Stimulated activated CD8-positive, alpha-beta memory T cell treated with anti-CD3 and anti-CD28 coated beads, Interleukin-7, amount 100 ng/mL, for 48 hours (primary cell): ENCODE results near the gene FAM53B.

ENCODE experiments used
- DNase-seq, 2 donors: peaks; one replicate each; pipeline ENCODE4 v3.0.0-alpha.2; 2020; ENCODE audit warnings: low read depth in 1 of 2; ENCODE audit errors: extremely low read depth in 1 of 2

Gene FAM53B

DNA sequence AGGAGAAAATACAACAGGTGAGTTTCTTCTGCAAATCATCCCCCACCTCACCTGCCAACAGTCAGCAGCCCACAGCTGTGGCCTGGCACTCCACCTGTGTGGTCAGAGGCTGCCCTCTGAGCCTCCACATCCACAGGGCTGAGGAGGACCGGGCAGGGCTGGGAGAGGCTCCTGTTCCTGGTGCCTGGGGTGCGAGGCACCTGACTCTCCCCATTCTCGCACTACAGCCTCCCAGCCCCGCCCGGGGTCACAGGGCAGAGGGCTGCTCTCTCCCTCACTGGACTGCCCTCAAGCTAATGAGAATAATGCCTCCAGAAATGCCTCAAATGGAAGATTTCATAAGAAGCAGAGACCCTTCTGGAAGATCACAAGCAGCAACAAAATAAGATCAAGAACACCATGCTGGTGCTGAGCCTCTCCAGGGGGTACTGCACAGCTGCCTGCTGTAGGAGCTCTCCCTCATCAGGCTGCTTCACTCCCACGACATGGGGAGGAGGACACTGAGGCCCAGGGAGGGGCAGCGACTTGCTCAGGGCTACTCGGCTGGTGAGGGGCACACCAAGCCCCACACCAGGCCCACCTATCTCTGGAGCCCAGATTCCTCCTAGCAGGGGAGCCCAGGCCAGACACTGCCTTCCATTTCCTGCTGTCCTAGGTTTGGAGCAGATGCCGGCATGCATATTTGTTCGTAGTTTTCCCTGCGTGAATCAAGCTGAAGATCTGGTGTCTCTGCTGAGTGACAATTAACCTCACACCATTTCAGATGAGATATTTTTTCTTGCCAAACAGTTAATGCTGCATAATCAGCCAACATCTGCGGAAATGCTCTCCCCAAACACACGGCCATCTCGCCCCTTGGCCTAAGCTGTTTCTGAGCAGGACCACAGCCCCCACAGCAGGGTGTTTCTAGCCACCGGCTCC lies 76.5 kb downstream of the FAM53B start:
- DNase-seq, result no peak

DNA sequence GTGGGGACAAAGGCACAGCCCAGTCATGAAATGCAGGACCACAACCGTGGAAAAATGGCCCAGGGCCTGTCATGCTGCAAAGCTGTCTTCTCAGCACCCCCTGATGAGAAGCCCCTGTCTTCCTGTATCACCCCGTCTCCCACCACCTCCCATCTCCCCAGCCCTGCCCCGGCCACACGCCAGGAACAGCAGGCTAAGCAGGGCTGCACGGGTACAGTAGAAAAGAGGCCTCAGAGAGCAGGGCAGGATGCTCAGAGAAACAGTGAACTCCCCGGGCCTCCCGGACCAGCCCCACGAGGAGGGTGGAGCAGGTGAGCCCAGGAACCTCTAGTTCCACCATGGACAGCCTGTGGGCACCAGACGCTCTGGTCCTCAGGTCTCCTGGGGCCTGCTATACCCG lies 77.7 kb downstream of the FAM53B start:
- no peak for DNase-seq

DNA sequence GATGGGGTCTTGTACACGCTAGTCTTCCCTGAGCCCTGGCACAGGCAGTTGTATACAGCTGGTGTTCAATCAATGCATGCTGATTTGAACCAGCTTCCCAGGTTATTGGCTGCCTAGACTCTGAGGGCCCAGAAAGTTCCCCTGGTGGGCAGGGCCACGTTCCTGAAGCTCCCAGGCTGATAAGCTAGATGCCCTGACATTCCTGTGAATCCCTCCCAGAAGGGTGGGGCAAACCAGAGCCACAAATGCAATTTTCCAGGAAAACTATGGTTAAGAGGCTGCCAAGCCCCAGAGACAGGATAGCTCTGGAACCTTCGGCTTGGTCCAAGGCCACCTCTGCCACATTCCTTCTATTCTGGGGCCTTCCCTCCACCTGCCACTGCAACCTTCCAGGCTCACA lies 78.2 kb downstream of the FAM53B start:
- no peak for DNase-seq

DNA sequence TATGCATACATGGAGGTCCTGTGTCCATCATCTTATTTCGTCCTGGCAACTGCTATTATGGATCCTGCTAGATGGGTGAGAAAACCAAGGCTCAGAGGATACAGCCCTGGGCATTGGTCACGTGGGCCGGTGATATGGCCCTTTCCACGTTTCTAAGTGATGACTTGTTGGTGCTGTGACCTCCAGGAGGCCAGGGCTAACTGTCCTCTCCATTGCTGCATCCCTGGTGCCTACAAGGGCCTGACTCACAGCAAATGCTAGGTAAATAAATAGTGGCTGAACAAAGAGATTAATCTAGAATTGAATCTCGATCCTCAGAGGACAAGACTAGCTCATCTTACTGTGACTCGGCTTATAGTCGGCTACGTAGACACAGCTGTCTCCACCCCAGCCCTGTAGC lies 78.6 kb downstream of the FAM53B start:
- no peak for DNase-seq

DNA sequence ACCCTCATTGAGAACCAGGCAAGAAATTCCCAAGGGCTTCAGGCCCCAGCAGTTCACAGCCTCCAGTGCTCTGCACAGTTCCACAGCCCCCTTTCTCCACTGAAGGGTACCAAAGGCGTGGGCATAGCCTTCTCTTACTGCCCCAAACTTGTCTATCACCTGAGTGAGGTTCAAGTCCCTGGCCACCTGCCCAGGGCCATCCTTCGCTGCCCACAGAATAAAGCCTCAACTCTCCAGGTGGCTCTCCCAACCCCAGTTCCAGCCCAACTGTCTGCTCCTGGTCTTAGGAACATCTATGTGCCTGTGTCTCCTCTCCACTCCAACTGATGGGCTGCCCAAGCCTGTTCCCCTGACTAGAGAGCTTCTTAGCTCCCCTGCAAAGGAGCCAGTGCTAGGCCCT lies 79.1 kb downstream of the FAM53B start:
- DNase-seq, result no peak

DNA sequence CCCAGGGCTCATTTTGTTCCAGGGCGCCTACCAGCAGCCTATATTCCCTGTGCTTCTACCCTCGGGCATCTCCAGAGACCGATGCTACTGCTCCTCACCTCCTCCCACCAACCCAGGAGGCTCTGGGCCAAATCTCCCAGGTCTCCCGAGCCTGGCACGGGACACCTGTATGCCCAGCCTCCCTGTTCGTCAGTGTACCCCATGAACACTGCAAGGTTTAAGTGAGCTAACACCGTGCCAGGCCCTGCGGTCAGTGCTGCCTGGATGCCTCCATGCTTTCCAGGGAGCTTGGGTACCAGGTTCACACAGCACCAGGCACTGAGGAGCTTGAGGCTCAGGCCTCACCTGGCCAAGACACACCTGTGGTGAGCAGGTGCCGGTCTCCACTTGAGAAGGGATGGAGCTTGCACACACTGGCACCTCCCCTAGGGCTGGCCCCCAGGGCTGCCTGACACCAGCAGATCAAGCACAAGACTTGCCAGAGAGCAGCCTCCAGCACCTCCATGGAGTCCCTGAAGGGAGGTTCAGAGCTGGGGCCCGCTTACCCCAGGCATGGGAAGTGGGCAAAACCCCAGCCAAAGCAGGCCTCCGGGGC lies 80.3 kb downstream of the FAM53B start:
- no peak for DNase-seq

DNA sequence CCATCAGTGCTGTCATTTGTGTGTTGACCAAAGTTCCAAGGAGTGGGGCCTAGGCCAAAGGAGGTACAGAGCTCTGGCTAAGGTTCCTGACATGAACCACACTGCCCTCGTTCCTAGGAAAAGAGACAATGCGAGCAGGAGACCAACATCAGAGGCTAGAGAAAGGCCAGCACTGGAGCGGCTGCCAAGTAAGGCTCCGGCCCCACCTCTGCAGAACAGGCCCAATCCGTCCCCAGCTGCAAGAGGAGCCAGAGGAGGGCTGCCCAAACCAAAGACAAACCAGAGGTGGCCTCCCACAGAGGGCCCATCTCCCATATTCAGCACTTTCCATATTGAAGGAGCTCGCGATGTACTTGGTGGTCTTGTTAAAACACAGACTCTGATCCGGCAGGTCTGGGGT lies 81.0 kb downstream of the FAM53B start:
- DNase-seq, result no peak

DNA sequence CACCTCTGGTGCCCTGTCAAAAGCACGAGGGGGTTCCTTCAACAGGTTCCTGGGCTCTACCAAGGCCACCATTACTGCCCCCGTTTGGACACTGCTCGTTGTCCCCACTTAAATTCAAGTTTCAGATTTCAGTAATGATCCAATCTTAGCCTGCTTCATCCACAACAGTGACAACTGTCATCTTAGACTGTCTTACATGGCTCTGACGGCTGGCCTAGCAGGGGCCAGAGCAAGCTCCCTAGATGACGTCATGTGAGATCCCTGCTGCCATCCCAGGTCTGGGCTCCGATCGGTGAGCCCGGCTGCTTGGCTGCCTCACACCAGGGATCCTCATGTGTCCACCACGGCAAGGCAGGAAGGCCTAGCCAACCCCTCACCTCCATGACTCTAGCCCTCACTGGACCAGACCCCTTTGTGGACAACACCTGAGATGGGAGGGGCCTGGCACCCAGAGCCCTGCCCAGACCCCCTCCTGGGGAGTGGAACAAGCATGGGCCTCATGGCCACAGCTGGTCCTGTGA lies 82.5 kb downstream of the FAM53B start:
- no peak for DNase-seq

DNA sequence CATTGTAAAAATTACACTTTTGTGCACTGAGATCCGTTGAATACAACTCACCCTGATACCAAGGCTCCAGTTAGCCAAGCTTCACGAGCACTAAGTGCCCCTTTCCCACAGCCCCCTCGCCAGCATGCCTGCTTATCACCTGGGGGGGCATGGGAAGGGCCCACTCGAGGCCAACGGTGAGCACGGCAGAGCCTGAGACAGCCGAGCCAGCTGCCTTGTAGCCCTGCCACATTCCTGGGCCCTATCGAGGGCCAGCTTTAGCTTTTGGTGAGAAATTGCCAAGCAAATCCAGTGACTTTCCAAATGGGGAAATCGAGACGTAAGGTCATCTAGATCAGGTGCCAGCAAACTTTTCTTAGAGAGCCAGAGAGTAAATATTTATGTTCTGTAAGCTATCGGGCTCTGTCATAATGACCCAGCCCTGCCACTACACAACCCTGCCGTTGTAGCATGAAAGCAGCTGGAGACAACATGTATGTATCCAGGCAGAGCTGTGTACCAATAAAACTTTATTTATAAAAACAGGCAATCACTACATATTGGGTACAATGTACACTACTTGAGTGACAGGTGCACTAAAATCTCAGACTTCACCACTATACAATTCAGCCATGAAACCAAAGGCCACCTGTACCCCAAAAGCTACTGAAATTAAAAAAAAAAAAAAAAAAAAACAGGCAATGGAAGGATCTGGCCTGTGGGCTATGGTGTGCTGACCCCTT lies 83.6 kb downstream of the FAM53B start:
- DNase-seq, result no peak

DNA sequence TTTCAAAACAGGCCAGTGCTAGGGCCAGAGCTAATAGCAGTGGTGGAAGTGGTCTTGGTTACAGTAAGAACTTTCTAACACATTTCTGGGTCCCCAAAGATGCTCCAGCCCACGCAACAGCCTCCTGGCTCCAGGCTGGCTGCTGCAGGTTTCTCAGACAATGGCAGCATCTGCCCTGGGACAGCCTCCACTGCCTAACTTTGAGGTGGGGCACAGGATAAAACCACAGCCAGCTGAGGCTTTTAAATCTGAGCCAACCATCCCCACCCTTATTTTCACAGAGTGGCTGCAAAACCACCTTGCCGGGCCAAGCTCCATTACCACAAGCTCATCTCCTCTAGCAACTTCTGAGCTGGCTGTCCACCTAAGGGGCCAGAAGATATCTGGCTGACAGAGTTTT lies 84.8 kb downstream of the FAM53B start:
- no peak for DNase-seq

DNA sequence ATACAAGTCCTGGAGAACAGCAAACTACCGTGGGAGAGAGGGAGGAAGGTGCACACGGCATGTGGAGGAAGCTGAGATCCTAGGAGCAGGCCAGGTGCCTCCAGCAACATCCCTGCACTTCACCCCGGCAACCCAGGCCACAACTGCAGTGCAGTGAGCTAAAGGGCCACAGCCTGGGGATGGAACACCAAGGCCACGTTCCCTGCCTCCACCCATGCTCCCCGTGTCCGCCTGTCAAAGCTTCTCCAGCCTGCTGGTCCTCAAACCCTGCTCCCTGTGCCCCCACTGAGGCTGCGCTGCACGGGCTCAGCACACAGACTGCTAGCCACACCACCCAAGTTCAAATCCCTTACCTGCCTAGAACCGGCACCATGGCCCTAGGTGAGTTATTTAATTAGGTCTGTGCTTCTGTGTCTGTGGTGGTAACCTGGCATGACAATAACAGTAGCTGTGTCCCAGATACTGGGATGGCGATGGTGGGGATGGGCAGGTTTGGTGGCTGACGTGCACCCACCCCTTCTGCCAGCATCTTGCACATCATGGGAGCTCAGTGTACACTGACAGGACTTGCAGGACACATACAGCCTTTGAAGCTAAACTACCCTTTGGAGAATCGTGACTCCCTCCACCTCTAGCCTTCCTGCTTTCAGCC lies 85.5 kb downstream of the FAM53B start:
- DNase-seq, result no peak

DNA sequence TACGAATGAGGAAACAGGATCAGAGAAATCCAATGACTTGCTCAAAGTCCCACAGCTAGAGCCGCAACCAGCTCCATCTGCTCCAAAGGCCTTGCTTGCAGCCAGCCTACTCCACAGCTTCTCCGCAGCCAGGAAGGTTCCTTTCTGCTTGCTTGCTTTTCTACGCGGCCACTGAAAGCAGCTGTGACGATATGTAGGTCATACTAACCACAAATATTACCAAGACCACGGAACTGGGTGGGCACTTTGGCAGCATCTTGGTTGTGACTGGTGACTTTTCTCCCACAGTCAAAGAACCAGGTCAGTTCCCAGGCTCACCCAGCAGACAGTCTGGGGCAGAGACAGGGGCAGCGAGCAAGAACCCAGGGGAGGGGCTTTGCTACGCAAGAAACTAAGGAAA lies 86.4 kb downstream of the FAM53B start:
- DNase-seq, result no peak

DNA sequence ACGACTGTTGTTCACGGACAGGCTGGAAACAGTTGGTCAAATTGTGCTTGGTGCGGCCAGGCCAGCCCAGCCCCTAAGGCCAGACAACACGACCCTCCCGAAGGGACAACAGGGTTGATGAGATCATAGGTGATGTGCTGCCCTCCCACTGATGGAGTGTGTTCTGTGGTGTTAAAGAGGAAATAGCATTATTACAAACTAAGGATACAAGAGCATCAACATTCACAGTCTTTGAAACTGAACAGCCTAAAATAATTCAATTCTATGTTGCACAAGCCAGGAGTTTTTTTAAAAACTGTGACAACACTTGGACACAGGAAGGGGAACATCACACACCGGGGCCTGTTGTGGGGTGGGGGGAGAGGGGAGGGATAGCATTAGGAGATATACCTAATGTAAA lies 87.6 kb downstream of the FAM53B start:
- no peak for DNase-seq

DNA sequence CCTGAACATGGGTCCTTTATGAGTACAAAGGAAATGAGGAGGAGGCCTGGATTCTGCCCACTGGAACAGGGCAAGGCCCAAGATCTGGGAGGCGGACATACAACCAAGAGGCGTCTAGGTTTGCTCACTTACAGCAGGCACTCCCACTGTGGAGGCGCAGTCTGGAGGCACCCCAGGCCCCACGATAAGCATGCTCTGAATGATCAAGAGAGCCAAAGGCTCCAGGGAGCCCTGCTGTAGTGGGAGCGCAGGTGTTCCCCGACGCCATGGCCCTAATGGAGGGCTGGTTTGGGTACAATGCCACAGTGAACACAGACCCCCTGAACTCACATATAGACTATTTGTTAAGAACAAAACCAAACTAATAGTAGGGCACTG lies 88.1 kb downstream of the FAM53B start:
- no peak for DNase-seq

DNA sequence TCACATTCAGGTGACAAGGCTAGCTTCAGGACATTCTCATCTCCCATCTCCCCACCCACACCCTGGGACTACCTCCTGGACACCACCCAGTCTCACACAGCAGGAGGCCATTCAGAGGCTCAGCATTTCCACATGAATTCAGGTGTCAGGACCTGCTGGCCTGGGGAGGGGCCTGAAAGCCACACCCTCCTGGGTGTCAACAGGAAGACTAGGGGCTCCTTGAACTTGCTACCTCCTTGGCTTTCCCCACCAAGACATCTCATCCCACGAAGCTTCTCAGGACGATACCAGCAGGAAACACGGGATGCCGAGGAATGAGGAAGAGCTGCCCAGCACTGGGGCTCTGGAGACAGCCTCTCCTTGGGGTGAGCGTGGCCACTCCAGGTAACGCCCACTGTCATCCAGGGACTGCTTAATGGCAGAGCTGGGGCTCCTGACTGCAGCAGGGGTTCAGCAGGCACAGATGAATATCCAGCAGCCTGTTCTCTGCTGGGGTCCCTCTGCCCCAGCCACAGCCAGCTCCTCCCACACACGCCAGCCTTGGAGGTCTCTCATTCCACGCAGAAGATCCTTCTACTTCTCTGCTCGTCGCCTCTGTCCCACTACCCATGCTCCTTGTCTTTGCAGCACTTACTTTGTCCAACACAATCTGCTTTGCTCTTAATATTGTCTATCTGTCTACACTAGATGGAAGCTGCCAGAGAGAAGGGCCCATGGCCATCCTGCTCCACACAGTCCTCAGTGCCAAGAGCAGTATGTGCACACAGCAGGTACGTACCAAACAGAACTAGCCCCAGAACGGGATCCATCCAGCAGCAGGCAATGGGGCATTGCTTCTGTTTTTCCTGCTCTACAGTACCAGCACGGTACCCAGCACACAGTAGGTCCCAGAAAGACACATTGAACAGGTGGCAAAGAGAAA lies 88.7 kb downstream of the FAM53B start:
- no peak for DNase-seq

DNA sequence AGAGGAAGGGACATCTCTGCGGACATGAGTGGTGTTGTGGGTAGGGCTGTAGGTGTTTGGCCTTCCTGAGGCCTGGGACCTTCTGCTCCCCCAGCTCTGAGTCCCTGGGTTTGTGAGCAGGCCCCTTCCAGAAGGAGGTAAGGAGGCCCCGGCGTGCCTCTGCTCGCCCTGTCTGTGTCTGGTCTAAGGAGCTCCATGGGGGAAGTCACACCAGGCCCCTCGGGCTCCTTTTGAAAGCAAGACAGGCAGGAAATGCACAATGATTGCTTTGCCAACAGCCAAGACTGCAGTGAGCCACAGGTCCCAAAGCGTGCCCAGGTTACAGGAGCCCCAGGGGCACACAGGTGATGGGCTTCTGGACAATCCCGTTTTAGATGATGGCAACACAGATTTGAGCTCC lies 89.5 kb downstream of the FAM53B start:
- DNase-seq, result no peak

DNA sequence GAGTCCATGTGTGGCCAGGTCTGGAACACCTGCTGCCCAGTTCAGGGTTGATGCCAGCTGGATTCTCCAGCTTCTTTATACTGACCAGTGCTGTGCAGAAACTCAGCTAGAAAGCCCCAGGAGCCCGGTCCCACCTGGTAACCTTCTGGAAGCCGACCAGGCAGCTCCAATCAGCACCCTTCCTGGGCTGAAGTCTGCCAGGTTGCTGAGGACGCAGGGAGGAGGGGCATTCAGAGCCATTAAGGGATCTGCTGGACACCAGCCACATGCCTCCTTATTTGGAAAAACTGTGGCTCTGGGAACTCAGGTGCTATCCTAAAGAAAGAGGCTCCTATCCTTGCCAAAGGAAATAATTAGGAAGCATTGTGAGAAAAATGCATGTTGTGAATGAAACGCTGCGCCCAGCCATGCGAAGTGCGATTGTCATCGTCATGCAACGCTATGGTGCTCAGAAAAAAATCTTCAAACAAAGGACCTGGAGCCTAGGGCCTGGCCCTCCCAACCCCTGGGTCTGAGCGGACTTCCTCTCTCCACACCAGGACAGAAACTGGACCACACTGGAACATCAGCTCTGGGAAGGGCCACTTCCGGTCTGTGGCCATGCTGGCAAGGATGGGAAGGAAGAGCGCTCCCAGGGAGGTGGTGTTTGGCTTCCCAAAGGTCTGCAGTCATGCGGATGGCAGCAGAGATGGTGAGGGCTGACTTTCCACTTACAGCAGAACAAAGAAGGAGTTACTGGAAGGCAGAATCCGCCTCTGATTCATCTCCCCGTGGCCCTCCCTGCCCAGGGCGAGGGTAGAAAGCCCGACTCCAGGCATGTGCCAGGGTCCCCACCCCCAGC lies 90.1 kb downstream of the FAM53B start:
- no peak for DNase-seq

DNA sequence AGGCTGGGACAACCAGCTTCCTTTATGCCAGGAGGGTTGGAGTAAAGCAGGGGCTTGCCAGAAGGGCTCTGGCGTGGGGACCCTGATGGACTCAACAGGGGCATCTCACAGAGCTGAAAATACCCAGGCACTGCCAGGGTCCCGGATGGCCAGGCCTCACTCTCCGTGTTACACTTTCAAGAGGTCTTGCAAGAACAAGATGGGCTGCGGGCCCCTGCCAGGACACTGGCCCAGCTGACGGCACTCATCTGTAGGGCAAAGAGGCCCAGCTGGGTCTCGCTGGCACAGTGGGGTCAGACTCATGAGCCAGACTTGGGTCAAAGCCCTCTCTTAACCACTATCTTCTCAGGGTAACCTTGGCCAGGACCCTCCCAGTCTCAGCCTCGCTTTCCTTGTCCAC lies 90.9 kb downstream of the FAM53B start:
- DNase-seq, result no peak

DNA sequence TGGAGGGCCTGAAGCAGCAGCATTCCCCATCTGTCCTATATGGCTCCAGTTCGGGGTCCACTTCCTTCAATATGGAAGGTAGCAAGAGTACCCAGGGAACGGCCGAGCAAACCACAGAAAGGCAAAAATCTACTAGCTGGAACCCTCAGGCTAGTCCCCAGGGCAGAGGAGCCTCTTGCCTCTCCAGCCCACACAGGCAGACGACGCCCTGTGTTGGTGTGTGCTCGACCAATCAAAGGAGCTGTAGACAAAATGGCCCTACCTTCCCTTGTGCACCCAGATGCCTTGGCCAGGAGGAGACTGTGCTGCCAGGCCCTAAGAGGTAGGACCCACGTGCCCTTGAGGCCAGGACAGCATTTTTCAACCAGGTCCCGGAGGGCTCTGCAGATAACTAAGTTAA lies 91.5 kb downstream of the FAM53B start:
- no peak for DNase-seq
